Natural killer cell (primary cell): ENCODE measurements around the gene FAM169A. TPM values are rescaled to one million over a fixed set of nuclear protein-coding genes. Genes with fewer than 3 reads are reported as not detected.

Source experiments
- ATAC-seq, 3 donors: fragments of 150-1000 bp in 2 of 3; fragments of 200-7000 bp in 1 of 3; cut with Tn5 transposase; 1 replicate in 1 of 3; 2 replicates in 2 of 3; pipeline ENCODE4 v1.10.0; 2021; ENCODE audit warnings: mild to moderate bottlenecking in 2 of 3, moderate library complexity in 2 of 3
- DNase-seq, 2 donors: peaks; one replicate each; pipeline versions ENCODE4 v3.0.0 to v3.0.0-alpha.2; 2013 to 2021; ENCODE audit warnings: mixed read lengths in 1 of 2
- H3K27ac ChIP-seq: one replicate; pipeline ENCODE4 v1.5.1; 2013; ENCODE audit warnings: mild to moderate bottlenecking, low read length
- H3K27me3 ChIP-seq: one replicate; pipeline ENCODE4 v1.6.1; 2013; ENCODE audit warnings: low read length; ENCODE audit not compliant: control insufficient read depth, insufficient read depth
- H3K36me3 ChIP-seq: one replicate; pipeline ENCODE4 v1.6.1; 2013; ENCODE audit warnings: low read length; ENCODE audit not compliant: control insufficient read depth, insufficient read depth
- H3K4me1 ChIP-seq: one replicate; pipeline ENCODE4 v1.6.1; 2013; ENCODE audit warnings: low read length; ENCODE audit not compliant: control insufficient read depth, insufficient read depth
- H3K4me3 ChIP-seq: one replicate; pipeline ENCODE4 v1.5.1; 2013; ENCODE audit warnings: low read length
- H3K9me3 ChIP-seq: one replicate; pipeline ENCODE4 v1.6.1; 2013; ENCODE audit warnings: low read length; ENCODE audit not compliant: control insufficient read depth, insufficient read depth
- H3K27ac Mint-ChIP-seq, 2 donors: one replicate each; pipeline ENCODE4 v1.8.0; 2022; ENCODE audit warnings: mild to moderate bottlenecking in 2 of 2, mixed read lengths in 2 of 2, moderate library complexity in 1 of 2
- H3K27me3 Mint-ChIP-seq, 2 donors: one replicate each; pipeline ENCODE4 v1.8.0; 2022; ENCODE audit warnings: low read depth in 2 of 2, mixed read lengths in 2 of 2
- H3K36me3 Mint-ChIP-seq: one replicate; pipeline ENCODE4 v1.8.0; 2022; ENCODE audit warnings: mixed read lengths
- H3K4me1 Mint-ChIP-seq, 2 donors: one replicate each; pipeline ENCODE4 v1.8.0; 2022; ENCODE audit warnings: mixed read lengths in 2 of 2
- H3K4me3 Mint-ChIP-seq: one replicate; pipeline ENCODE4 v1.8.0; 2022; ENCODE audit warnings: mild to moderate bottlenecking, moderate library complexity, mixed read lengths
- H3K9me3 Mint-ChIP-seq, 2 donors: one replicate each; pipeline ENCODE4 v1.8.0; 2022; ENCODE audit warnings: mixed read lengths in 2 of 2
- WGBS: methylation state at CpG from one replicate; pipeline ENCODE4 v1.1.7; 2013; ENCODE audit warnings: missing lambda C conversion rate; ENCODE audit not compliant: insufficient coverage; 5-methylcytosine and 5-hydroxymethylcytosine counted together
- intact Hi-C: fragments of 100-400 bp; cut with micrococcal nuclease; formaldehyde crosslinking; loops from one replicate; pipeline ENCODE4 v1.14.2; 2022
- total RNA-seq, 4 donors: library from RNA; stranded (reverse); fragments of 120-200 nt in 1 of 4; gene quantifications; one replicate each; pipeline versions ENCODE4 v1.2.3 to v1.2.4, GENCODE V29; 2013 to 2022
- TF ChIP-seq, protein P1 (sequence below): fragments of 200-600 bp; IDR thresholded peaks from one replicate; pipeline ENCODE4 v1.8.0; 2022; ENCODE audit warnings: antibody characterized with exemption

The FAM169A gene
- total RNA-seq, 3 donors from 2014 or later (not counting 1 experiment from before 2014, with no cell fraction given) = 28.0 to 32.6 (median 28.6) TPM

DNA sequence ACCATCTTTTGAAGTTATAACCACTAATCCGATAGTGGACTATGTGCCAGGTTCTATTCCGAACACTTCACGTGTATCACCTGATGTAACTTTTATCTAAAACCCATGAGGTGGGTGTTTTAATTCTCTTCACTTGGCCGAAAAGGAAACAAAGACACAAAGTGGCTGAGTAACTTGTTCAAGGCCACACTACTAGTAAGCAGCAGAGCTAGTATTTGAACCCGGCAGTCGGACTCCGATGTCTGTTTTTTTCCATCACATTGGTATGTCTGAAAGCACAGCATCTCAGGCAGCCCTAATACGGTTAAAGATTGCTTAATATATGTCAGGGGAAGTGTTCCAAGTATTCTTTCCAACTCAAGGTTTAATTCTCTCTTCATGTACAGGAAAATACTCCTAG lies 16.2 kb downstream of the FAM169A start:
- TF ChIP-seq, protein P1, sequence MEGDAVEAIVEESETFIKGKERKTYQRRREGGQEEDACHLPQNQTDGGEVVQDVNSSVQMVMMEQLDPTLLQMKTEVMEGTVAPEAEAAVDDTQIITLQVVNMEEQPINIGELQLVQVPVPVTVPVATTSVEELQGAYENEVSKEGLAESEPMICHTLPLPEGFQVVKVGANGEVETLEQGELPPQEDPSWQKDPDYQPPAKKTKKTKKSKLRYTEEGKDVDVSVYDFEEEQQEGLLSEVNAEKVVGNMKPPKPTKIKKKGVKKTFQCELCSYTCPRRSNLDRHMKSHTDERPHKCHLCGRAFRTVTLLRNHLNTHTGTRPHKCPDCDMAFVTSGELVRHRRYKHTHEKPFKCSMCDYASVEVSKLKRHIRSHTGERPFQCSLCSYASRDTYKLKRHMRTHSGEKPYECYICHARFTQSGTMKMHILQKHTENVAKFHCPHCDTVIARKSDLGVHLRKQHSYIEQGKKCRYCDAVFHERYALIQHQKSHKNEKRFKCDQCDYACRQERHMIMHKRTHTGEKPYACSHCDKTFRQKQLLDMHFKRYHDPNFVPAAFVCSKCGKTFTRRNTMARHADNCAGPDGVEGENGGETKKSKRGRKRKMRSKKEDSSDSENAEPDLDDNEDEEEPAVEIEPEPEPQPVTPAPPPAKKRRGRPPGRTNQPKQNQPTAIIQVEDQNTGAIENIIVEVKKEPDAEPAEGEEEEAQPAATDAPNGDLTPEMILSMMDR = no peak
- no peaks in the 10 kb centered on the region for H3K9me3 ChIP-seq
- no peaks in the 10 kb centered on the region for H3K36me3 ChIP-seq
- H3K4me3 ChIP-seq = no peak overlapping the region
- peaks cover 7% of the 10 kb centered on the region for H3K4me1 ChIP-seq
- no peaks in the 10 kb centered on the region for H3K27me3 Mint-ChIP-seq
- H3K27ac Mint-ChIP-seq = peak overlapping the region; percentile 77 to 86
- WGBS = 86% methylated on average over 8 of the region's 8 CpGs
- no peaks in the 10 kb centered on the region for H3K27me3 ChIP-seq
- H3K36me3 Mint-ChIP-seq = no peaks in the 10 kb centered on the region
- DNase-seq = no peak
- H3K9me3 Mint-ChIP-seq = no peaks in the 10 kb centered on the region
- intact Hi-C loops = no loop called here
- H3K4me3 Mint-ChIP-seq = no peak overlapping the region
- H3K27ac ChIP-seq = no peak overlapping the region
- no peak for ATAC-seq
- H3K4me1 Mint-ChIP-seq = peaks cover 46 to 47% of the 10 kb centered on the region in 2 donors

DNA sequence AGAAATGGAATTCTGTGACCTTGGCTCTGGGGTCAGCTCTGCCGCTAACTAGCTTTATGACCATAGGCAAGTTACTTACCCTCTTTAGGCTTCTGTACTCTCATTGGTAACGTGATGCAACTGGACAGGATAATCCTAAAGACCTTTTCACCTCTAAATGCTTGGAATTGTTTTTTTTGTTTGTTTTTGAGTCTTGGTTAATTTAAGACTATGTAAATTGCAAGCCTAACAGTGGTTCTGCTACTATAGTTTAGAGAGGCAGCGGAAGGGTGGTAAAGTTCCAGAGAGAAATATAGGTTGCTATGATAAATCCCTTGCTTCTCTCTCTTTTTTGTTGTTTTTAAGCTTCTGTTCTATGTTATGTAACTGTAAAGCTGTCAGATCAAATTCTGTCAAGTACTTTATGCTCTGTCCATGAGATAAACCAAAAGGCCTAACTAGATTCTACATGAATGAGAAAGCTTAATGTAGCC lies 17.6 kb downstream of the FAM169A start:
- no peak overlapping the region for H3K4me3 ChIP-seq
- TF ChIP-seq, protein P1 = no peak
- Mint-ChIP-seq H3K4me3 (no peak overlapping the region), H3K4me1 (peaks cover 47 to 48% of the 10 kb centered on the region in 2 donors), H3K36me3 (no peaks in the 10 kb centered on the region), H3K27ac (no peak overlapping the region), H3K27me3 (no peaks in the 10 kb centered on the region), H3K9me3 (no peaks in the 10 kb centered on the region)
- H3K4me1 ChIP-seq = peaks cover 7% of the 10 kb centered on the region
- intact Hi-C loops = no loop called here
- DNase-seq = no peak
- no peak for ATAC-seq
- no peaks in the 10 kb centered on the region for H3K36me3 ChIP-seq
- WGBS = 100% methylated on average over 2 of the region's 3 CpGs
- H3K9me3 ChIP-seq = no peaks in the 10 kb centered on the region
- no peak overlapping the region for H3K27ac ChIP-seq
- H3K27me3 ChIP-seq = no peaks in the 10 kb centered on the region

DNA sequence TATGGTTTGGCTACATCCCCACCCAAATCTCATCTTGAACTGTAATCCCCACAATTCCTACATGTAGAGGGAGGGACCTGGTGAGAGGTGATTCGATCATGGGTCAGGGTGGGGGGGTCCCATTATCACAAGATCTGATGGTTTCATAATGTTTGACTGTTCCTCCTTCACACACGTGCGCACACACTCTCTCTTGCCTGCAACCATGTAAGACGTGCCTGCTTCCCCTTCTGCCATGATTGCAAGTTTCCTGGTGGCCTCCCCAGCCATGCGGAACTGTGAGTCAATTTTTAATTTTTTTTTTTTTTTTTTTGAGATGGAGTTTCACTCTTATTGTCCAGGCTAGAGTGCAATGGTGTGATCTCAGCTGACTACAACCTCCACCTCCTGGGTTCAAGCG lies 27.0 kb downstream of the FAM169A start:
- H3K4me1 Mint-ChIP-seq = peaks cover 20 to 24% of the 10 kb centered on the region in 2 donors
- H3K27ac ChIP-seq = no peak overlapping the region
- DNase-seq = no peak
- no peaks in the 10 kb centered on the region for H3K36me3 ChIP-seq
- no peak for ATAC-seq
- TF ChIP-seq, protein P1 = no peak
- peaks cover 9% of the 10 kb centered on the region for H3K36me3 Mint-ChIP-seq
- H3K4me1 ChIP-seq = no peaks in the 10 kb centered on the region
- no peaks in the 10 kb centered on the region for H3K27me3 Mint-ChIP-seq
- H3K9me3 ChIP-seq = no peaks in the 10 kb centered on the region
- no peak overlapping the region for H3K4me3 ChIP-seq
- H3K27ac Mint-ChIP-seq = no peak overlapping the region
- no peaks in the 10 kb centered on the region for H3K27me3 ChIP-seq
- no peaks in the 10 kb centered on the region for H3K9me3 Mint-ChIP-seq
- no peak overlapping the region for H3K4me3 Mint-ChIP-seq
- 83% methylated on average over 5 of the region's 6 CpGs for WGBS
- intact Hi-C loops = no loop called here

DNA sequence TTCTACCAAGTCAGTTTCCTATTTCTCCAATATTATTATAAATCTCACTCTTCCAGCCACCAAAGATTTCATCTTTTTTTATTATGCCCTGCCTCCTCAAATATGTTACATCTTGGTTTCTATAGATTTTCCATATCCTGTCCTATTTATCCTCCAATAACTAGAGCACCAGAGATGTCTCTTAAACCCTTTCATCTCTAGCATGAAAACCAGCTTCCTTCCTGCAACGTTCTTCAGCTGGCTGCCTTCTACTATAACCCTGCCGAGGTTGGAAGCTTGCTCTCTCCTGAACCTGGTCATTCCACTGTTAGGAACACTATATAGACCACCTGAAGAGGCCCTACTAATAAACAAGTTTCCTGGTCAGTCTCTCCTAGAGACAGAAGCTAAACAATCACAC lies 27.9 kb downstream of the FAM169A start:
- no peaks in the 10 kb centered on the region for H3K36me3 ChIP-seq
- no peak overlapping the region for H3K27ac ChIP-seq
- no peak overlapping the region for H3K4me3 Mint-ChIP-seq
- no peaks in the 10 kb centered on the region for H3K27me3 ChIP-seq
- H3K4me1 ChIP-seq = no peaks in the 10 kb centered on the region
- H3K4me1 Mint-ChIP-seq = peaks cover 10 to 15% of the 10 kb centered on the region in 2 donors
- ATAC-seq = no peak
- no peak for DNase-seq
- no peaks in the 10 kb centered on the region for H3K9me3 ChIP-seq
- intact Hi-C loops = no loop called here
- no peaks in the 10 kb centered on the region for H3K27me3 Mint-ChIP-seq
- H3K27ac Mint-ChIP-seq = no peak overlapping the region
- peaks cover 11% of the 10 kb centered on the region for H3K36me3 Mint-ChIP-seq
- TF ChIP-seq, protein P1 = no peak
- no peak overlapping the region for H3K4me3 ChIP-seq
- H3K9me3 Mint-ChIP-seq = no peaks in the 10 kb centered on the region
- 28% methylated on average over 2 of the region's 2 CpGs for WGBS
